WI38 (cell line): Measurements from ENCODE around the gene IRF6.

Source experiments
- H3K4me3 ChIP-seq: 2 replicates; pipeline ENCODE4 v1.5.1; 2011; ENCODE audit warnings: low read depth, mild to moderate bottlenecking, control low read depth, low read length
- CTCF ChIP-seq: IDR thresholded peaks from 2 replicates; pipeline ENCODE4 v1.5.1; 2012; ENCODE audit warnings: low read depth, mild to moderate bottlenecking, control low read depth, low read length

IRF6 gene

GRCh38 chr1:209769171-209769904, 36.6 kb downstream of the IRF6 start:
- H3K4me3 ChIP-seq: no peak overlapping the region; the same call in 1 of the 2 replicates
- no peak for TF ChIP-seq CTCF

- no peak overlapping the region for H3K4me3 ChIP-seq
- no peak for TF ChIP-seq CTCF
Measured at GRCh38 chr1:209768354-209768774, 37.6 kb downstream of the IRF6 start.

- H3K4me3 ChIP-seq: no peak overlapping the region
- no peak for TF ChIP-seq CTCF
Measured at GRCh38 chr1:209767706-209768105, 38.2 kb downstream of the IRF6 start.

- no peak for TF ChIP-seq CTCF
- H3K4me3 ChIP-seq: no peak overlapping the region
Measured at GRCh38 chr1:209767096-209767495, 38.8 kb downstream of the IRF6 start.

- no peak for TF ChIP-seq CTCF
- no peak overlapping the region for H3K4me3 ChIP-seq
Measured at GRCh38 chr1:209766051-209766450, 39.9 kb downstream of the IRF6 start.

GRCh38 chr1:209761011-209761635, 44.8 kb downstream of the IRF6 start:
- H3K4me3 ChIP-seq: no peak overlapping the region
- TF ChIP-seq CTCF: no peak

- no peak overlapping the region for H3K4me3 ChIP-seq
Measured at GRCh38 chr1:209759829-209760359, 46.0 kb downstream of the IRF6 start.

More at GRCh38 chr1:209759829-209760359, 46.0 kb downstream of the IRF6 start:
- no peak for TF ChIP-seq CTCF
